Fibroblast of skin of abdomen (primary cell): Measurements from ENCODE around the gene B3GNT5.

Source experiments
- DNase-seq: peaks from one replicate; pipeline ENCODE4 v3.0.0-alpha.2; 2013

The B3GNT5 gene

GRCh38 chr3:183266454-183266853 lies 13.4 kb downstream of the B3GNT5 start:
- DNase-seq, result no peak

GRCh38 chr3:183267140-183267539 lies 14.1 kb downstream of the B3GNT5 start:
- no peak for DNase-seq

- no peak for DNase-seq
Measured at GRCh38 chr3:183268366-183268765, 15.3 kb downstream of the B3GNT5 start.

GRCh38 chr3:183269345-183269744 lies 16.3 kb downstream of the B3GNT5 start:
- no peak for DNase-seq

- DNase-seq, result no peak
Measured at GRCh38 chr3:183270344-183270743, 17.3 kb downstream of the B3GNT5 start.

GRCh38 chr3:183272142-183272541 lies 19.1 kb downstream of the B3GNT5 start:
- no peak for DNase-seq

GRCh38 chr3:183272791-183273190 lies 19.7 kb downstream of the B3GNT5 start:
- no peak for DNase-seq

- no peak for DNase-seq
Measured at GRCh38 chr3:183274609-183275008, 21.6 kb downstream of the B3GNT5 start.

GRCh38 chr3:183275418-183275817 lies 22.4 kb downstream of the B3GNT5 start:
- DNase-seq, result peak; percentile 46

- DNase-seq, result no peak
Measured at GRCh38 chr3:183275937-183276336, 22.9 kb downstream of the B3GNT5 start.

- no peak for DNase-seq
Measured at GRCh38 chr3:183277260-183277659, 24.2 kb downstream of the B3GNT5 start.

- DNase-seq, result peak; percentile 52
Measured at GRCh38 chr3:183278479-183279088, 25.5 kb downstream of the B3GNT5 start.

GRCh38 chr3:183279371-183279770 lies 26.3 kb downstream of the B3GNT5 start:
- DNase-seq, result no peak

GRCh38 chr3:183281126-183281797 lies 28.2 kb downstream of the B3GNT5 start:
- DNase-seq, result no peak

GRCh38 chr3:183283886-183284285 lies 30.8 kb downstream of the B3GNT5 start:
- no peak for DNase-seq

- DNase-seq, result no peak
Measured at GRCh38 chr3:183284570-183284969, 31.5 kb downstream of the B3GNT5 start.

GRCh38 chr3:183285318-183285717 lies 32.3 kb downstream of the B3GNT5 start:
- DNase-seq, result no peak

- DNase-seq, result peak; percentile 92
Measured at GRCh38 chr3:183285828-183286457, 32.9 kb downstream of the B3GNT5 start.

- peak; percentile 71 for DNase-seq
Measured at GRCh38 chr3:183287301-183287971, 34.4 kb downstream of the B3GNT5 start.

GRCh38 chr3:183288117-183288516 lies 35.1 kb downstream of the B3GNT5 start:
- DNase-seq, result no peak

GRCh38 chr3:183290216-183290615 lies 37.2 kb downstream of the B3GNT5 start:
- DNase-seq, result no peak

- DNase-seq, result peak; percentile 78
Measured at GRCh38 chr3:183291497-183292031, 38.5 kb downstream of the B3GNT5 start.

- no peak for DNase-seq
Measured at GRCh38 chr3:183293966-183294365, 40.9 kb downstream of the B3GNT5 start.
